Brain pericyte (primary cell): ENCODE data around the gene CTTN.
"Not testable (repeated sequence)": the region's sequence is repeated elsewhere in the genome, so short reads cannot be mapped to it uniquely, and the experiment has no call there.

Experiments
- DNase-seq: peaks from one replicate; pipeline ENCODE4 v3.0.0-alpha.2; 2012; ENCODE audit warnings: low read depth, low spot score

CTTN gene

DNA sequence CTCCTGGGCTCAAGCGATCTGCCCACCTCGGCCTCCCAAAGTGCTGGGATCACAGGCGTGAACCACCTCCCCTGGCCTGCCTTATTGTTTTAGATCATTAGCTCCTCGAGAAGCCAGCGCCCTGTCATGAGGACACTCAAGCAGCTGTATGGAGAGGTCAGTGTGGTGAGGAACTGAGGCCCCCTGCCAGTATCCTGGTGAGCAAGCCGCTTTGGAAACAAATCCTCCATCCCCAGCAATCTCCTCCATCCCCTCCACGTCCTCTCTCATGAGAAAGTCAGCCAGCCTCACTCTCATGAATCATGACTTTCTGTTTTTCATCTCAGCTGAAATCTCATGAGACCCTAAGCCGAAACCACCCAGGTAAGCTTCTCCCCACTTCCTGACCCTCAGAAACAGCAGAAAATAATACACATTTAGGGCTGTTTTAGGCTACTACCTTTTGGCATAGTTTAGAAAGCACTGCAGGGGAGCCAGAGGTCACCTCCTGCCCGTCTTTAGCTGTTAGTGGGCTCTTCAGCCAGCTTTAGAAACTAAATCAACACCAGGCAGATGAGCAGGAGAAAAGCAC lies 56.0 kb downstream of the CTTN start:
- DNase-seq: peak; percentile 65

GRCh38 chr11:70454811-70455210 lies 56.5 kb downstream of the CTTN start:
- DNase-seq: not testable (repeated sequence)

- DNase-seq: no peak
Observed at GRCh38 chr11:70455354-70455753, 57.0 kb downstream of the CTTN start.

- no peak for DNase-seq
Observed at GRCh38 chr11:70456921-70457532, 58.7 kb downstream of the CTTN start.

- DNase-seq: no peak
Observed at GRCh38 chr11:70458736-70459135, 60.4 kb downstream of the CTTN start.

DNA sequence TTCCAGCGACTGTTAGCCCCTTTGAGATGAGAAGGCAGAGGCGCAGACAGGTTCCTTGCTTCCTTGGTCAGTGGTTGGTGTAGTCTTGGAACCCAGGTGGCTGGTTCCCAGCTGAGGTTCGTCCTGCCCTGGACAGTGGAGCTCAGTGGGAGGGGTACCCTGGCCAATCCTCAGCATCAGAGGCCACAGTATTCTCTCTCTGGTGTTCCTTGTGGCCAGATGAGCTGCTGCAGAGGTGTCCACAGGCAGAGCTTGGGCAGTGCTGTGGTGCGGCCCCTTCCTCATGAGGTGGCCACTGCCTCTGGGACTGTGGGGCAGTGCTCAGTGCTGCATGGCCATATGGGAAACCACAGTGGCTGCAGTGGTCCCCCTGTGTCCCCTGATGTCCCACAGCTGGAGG lies 61.8 kb downstream of the CTTN start:
- no peak for DNase-seq

- DNase-seq: no peak
Observed at GRCh38 chr11:70460964-70461363, 62.6 kb downstream of the CTTN start.

GRCh38 chr11:70462818-70463477 lies 64.6 kb downstream of the CTTN start:
- no peak for DNase-seq

DNA sequence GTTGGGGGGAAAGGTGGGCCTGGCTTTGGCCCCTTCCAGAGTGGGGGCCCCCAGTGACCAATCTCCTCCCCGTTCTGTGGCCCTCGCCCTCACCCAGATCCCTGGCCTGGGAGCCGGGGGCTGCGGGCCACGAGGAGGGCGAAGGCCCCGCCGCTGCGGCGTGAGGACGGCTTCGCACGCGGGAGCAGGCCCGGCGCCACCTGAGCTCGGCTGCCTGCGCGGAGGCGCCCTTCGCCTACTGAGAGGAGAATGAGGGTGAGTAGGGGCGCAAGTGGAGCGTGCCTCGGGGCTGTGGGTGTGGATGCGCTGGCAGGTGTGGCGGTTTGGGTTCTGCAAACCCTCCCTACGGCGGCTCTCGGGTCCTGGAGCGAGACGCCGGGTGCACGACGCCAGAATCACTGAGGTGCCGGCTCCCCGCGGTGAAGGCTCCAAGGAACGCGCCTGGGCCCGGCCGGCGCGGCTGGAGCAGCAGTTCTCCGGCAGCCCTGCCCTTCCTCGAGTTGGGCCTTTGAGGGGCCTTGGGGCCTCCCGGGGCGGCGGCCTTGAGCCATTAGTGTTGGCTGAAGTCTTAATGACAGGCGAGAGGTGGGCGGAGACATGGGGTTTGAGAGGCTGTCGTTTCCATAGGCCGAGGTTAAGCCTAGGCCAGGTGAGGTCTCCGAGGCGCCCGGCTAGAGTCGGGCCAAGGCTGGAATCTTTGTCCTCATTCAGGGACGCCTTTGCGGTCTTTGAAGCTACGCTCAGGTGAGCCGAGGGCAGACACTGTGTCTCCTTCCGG lies 65.3 kb downstream of the CTTN start:
- no peak for DNase-seq

DNA sequence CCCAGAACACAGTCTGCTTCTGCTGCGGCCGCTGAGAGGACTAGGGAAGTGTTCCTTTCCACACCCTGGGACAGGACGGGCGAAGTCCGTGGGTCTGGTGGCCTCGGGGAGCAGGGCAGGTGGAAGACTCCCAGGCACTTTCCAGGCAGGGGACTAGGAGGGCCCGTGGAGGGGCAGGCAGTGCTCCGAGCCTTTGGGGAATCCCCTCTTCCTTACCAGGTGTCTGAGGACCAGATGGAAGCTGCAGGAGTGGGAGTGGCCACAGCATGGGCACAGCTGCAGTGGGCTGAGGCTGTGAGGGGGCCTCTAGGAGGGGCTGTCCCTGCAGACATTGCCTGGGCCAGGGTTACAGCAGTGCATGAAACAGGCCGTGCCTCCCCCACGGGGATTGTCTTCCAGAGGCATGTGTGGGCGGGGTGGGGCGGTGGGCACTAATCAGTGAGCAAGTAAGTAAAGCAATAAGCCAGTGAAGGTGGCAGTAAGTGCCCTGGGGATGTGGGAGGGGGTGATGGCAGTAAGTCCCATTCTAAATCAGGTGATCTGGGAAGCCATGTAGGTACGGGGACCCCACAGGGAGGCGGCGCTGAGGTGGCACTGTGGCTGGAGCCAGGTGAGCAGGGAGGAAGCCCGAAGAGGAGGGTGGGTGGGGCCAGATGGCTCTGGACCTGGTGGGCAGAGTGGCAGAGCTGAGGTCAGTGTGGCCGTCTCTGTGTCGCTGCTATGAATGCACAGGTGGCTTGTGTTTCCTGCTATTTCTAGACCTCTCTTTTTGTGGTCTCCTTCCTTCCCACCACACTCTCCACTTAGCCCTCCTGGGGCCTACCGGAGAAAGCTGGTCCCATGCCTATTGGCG lies 66.4 kb downstream of the CTTN start:
- no peak for DNase-seq

- DNase-seq: no peak
Observed at GRCh38 chr11:70466154-70466553, 67.8 kb downstream of the CTTN start.

GRCh38 chr11:70466596-70466995 lies 68.3 kb downstream of the CTTN start:
- DNase-seq: no peak

DNA sequence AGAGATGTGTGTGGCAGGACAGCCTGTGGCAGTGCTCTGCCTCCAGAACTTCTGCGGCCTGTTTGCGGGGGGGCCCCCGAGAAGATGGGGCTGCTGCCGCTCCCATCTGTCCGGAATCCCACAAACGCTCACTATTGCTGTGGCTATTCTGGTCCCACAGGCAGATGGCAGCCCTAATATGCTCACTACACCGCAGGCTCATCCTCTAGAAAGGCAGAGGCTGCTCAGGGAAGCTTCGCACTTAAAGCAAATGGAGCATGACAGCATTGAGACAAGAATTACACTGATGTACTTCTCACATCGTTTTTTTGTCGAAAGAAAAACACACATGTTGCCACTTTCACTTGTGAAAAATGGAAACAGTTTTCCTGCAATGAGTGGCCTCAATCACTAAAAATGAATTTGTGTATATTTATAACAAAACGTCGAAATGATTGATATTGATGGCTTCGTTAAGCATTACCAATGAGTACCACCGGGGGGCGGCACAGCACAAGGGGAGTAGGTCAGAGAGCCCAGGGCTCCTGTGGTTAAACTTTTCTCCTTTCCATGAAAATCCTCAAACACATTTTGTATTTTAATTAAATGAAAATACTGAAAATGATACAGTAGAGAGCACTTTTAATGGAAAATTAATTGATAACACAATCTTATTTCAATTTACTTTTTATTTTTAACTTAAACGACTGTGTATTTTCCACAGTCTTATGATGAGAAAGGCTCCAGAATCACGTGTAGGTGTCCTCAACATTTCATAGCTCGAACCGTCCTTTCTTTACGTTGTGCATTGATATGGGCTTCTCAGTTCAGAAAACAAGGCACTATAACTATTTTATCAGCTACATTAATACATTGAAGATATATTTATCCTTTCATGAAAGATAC lies 69.1 kb downstream of the CTTN start:
- no peak for DNase-seq

DNA sequence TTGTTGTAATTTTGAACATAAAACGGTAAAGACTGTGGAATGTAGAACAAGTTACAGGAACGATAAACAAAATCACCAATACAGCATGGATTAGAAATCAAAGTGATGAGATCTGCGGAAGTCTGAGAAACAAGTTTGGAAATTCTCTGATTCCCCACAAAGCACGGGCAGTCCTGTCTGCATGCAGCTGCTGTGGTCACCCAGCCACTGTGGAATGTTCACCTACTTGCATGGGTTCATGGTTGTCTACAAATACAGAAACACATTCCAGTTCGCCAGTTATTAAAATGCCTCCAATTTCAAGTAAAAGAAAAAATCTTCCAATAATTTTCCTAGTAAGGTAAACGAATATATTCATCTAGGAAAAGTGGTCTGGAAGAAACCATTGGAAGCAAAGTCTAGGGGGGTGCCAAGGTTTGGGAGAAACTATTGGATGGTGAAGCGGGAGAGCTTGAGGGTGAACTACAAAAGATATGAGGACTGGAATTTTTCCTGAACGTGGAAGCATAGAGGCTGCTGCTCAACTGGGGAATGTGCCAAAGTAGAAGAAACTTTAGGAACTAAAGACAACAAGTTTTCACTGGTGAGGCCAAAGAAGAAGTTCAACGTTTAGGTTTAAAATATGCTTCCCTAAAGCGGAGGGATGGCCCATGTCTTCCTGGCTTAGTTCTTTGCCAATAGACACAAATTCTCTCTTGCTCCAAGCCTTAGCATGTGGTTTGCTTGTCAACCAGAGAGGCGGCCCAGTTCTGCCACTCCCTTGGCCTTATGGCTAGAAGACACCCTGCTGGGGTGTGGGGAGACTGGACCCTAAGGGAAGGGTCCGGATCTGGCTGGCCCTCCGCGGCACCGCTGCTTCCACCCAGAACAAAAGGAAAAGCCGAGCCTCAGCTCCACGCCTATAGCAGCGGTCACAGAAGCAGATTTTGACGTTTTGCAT lies 70.2 kb downstream of the CTTN start:
- no peak for DNase-seq

DNA sequence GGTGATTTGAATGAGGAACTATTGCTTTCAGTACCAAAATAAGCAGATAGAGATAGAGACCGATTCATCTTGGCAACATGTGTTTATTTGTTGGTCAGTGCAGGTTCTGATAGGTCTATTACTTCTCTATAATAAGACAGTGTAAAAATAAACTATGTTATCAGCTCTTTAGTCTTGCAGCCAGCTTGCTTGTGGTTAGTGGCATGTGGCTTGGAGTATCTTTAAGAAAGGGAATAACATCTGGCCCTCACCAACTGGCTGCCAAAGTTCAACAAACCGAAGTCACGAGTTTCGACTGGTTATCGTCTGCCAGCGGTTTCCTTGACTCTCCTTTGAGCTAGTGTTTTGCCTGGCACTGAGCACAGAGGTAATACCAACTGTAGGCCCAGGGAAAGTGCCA lies 71.8 kb downstream of the CTTN start:
- no peak for DNase-seq

GRCh38 chr11:70471254-70471653 lies 72.9 kb downstream of the CTTN start:
- no peak for DNase-seq

DNA sequence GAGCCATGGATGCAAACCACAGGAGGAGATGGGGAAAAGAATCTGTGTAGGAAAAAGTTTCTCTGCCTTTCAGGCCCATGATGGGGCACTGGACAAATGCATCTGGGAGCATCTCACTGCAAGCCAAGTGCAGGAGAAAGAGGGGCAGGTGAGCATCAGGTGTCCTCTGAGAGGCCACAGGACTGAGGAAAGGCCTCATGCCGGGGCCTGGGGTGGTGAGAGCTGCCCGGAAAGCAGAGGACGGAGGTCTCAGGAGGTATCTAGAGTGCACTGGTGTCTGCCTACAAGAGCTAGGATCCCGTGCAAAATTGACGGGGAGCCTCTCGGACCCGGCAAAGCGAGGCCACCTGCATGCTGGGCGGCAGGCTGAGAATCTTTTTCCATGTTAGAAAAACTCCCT lies 73.9 kb downstream of the CTTN start:
- no peak for DNase-seq

- no peak for DNase-seq
Observed at GRCh38 chr11:70473186-70473872, 75.0 kb downstream of the CTTN start.
